ENCODE measurements around the gene IKBKE.
"Not testable (repeated sequence)": the region's sequence is repeated elsewhere in the genome, so short reads cannot be mapped to it uniquely, and the experiment has no call there.

Gene IKBKE

DNA sequence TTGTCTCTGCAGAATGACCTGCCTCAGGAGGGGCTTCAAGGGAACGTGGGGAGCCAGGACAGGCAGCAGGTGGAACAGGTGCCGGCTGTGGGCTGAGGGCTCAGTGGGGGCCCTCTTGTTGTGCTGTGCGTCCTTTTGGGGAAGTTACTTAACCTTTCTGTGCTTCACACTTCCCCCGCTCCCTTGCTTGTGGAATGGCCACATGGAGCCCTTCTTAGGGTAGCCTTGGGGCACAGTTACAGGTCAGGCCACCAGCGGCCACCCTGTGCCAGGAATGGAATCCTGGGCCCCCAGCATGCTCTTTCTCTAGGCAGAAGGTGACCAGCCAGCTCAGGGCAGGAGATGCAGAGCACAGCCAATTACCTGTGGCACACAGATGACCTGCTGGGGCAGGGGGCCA is 2.6 kb downstream of the IKBKE start:
- no peak for DNase-seq (ENCODE audit: low read depth in 2 of 2)

DNA sequence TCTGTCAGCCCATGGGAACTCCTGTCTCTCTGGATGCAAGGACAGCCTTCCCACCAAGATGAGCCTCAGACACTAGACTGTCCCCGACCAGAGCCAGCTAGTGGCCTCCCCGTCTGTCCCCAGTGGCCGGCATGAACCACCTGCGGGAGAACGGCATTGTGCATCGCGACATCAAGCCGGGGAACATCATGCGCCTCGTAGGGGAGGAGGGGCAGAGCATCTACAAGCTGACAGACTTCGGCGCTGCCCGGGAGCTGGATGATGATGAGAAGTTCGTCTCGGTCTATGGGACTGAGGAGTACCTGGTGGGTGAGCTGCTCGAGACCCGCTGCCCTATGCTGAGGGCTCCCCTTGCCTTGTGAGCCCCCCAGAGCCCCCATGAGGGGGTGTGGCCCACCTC is 5.8 kb downstream of the IKBKE start:
- DNase-seq (ENCODE audit: low read depth in 2 of 2): no peak

DNA sequence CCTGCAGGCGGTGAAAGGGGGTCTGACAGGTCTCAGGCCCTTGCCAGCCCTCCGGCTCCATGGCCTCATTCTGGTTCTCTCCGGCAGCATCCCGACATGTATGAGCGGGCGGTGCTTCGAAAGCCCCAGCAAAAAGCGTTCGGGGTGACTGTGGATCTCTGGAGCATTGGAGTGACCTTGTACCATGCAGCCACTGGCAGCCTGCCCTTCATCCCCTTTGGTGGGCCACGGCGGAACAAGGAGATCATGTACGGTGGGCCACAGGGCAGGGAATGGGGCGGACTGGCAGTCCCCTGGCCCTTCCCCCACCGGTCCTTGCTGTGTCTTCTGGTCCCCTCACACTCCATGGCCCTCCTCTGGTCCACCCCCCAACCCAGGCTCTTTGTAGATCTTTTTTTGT is 6.3 kb downstream of the IKBKE start:
- DNase-seq (ENCODE audit: low read depth in 2 of 2): no peak

DNA sequence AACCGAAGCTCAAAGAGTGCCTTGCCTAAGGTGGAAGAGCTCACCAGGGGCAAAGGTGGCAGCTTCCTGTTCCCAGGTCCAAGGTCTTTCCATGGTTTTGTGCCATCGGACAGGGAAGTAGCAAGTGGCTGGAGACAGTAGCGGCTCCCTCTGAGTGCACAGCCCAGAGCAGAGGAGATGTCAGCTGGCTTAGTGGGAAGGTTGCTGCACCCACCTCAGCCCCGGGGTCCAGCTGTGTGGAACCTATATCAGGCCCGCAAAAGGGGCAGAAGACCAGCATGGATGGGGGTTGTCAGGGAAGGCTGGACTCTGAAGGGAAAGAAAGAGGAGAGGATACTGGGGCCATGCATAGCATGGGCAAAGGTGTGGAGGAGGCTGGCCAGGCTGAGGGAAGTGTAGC is 6.8 kb downstream of the IKBKE start:
- DNase-seq (ENCODE audit: low read depth in 2 of 2): no peak

DNA sequence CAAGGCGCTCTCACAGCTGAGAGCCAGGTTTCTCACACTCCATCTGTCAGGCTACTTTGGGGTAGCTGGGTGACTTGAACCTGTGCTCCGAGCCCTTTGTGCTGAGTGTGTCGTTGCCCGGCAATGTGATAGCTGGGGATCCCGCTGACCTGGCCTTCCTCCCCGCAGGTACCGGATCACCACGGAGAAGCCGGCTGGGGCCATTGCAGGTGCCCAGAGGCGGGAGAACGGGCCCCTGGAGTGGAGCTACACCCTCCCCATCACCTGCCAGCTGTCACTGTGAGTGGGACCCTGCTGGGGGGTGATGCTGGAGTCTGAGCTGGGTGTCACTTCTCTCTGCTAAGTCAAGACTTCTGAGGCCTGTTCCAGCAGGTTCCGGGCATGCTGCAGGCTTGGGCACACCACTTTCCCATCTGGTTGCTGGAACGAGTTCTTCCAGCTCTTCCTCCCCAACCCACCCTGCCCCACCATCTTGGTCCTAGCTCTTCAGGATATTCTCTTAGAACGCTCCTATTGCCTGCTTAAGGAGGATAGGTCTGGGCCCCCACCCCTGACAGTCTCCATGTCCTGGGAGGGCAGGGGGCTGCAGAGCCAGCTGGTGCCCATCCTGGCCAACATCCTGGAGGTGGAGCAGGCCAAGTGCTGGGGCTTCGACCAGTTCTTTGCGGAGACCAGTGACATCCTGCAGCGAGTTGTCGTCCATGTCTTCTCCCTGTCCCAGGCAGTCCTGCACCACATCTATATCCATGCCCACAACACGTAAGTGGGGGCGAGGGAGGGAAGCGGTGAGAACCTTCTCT is 7.5 kb downstream of the IKBKE start:
- DNase-seq (ENCODE audit: low read depth in 2 of 2): no peak

DNA sequence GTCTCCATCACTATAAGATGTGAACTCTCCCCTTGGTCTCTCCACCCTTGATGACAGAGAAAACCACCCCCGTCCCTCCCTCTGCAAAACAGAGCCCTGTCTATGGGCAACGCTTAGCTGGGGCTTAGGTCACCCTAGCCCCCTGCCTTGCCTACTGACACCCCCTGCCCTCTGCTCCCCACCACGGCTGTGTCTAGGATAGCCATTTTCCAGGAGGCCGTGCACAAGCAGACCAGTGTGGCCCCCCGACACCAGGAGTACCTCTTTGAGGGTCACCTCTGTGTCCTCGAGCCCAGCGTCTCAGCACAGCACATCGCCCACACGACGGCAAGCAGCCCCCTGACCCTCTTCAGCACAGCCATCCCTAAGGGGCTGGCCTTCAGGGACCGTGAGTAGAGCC is 8.5 kb downstream of the IKBKE start:
- no peak for DNase-seq (ENCODE audit: low read depth in 2 of 2)

DNA sequence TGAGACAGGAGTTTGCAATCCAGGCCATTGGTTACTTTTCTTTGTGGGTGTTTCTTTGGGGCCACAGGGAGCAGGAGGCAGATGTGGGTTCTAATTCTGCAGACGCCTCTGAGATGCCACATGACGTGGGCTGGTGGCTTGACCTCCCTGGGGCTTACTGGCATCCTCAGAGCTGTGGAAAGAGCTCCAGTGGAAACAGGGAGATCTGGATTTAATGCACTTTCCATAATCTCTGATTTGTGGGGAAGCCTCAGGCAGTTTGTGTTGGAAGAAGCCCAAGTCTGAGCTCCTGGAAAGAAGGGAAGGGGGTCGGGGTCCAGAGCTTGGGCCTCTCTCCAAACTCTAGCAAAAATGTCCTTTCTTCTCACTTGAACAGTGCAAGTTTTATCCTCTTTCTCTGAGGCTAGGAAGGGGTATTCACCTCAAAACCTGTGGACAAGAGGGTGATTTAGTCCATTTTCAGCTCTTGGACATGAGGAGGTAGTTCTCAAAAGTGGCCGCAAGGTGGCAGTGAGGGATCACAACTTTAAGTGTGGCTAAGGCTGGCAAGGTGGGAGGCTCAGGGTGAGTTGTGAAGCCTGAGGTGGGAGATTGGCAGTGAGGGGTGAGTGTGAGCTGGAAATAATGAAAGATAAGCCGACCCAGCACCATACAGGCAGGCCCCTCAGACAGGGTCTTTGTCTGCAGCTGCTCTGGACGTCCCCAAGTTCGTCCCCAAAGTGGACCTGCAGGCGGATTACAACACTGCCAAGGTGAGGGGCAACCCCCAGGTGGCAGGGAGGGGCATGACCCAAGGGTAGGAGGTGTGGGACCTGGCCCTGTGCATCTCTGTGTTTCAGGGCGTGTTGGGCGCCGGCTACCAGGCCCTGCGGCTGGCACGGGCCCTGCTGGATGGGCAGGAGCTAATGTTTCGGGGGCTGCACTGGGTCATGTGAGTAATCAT is 9.2 kb downstream of the IKBKE start:
- DNase-seq (ENCODE audit: low read depth in 2 of 2): peak in 1 of 2 experiments; percentile 67

DNA sequence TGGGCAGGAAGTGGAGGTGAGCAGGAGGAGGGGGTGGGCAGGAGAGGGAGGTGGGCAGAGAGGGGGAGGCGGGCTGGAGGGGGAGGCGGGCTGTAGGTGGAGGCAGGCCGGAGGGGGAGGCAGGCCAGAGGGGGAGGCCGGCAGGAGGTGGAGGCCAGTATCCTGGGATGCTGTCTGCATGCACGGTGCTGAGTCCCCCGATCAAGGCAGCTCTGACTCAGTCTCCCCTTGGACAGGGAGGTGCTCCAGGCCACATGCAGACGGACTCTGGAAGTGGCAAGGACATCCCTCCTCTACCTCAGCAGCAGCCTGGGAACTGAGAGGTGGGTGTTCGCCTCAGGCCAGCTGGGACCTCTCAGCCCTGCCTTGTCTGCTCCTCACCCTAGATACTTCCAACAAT is 9.9 kb downstream of the IKBKE start:
- no peak for DNase-seq (ENCODE audit: low read depth in 2 of 2)

DNA sequence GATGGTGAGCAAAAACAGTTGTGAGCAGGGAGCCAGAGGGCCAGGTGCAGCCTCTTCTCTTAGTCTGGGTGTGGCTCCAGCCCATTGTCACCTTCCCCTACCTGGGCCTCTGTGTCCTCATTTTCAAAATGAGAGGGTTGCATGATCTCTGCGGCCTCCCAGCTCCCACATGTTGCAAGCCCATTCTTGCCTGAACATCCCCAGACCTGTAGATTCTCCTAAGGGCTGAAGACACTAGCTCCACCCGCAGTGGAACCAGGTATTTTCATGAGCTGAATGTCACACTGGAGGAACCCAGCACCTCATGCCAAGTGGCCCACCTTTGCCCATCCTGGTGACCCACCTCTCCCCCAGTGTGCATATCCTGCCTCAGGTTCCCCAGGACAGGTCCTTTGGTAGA is 12.3 kb downstream of the IKBKE start:
- no peak for DNase-seq (ENCODE audit: low read depth in 2 of 2)

DNA sequence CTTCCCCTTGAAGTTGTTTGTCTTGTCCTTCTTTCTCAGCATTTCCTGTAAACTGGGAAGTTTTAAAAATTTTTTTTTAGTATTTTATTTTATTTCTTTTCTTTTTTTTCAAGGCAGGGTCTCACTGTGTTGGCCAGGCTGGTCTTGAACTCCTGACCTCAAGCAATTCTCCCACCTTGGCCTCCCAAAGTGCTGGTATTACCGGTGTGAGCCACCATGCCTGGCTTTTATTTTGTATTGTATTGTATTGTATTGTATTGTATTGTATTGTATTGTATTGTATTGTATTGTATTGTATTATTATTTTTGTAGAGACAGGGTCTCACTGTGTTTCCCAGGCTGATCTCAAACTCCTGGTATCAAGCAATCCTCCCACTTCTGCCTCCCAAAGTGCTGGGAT is 13.6 kb downstream of the IKBKE start:
- DNase-seq (ENCODE audit: low read depth in 2 of 2): not testable (repeated sequence)

DNA sequence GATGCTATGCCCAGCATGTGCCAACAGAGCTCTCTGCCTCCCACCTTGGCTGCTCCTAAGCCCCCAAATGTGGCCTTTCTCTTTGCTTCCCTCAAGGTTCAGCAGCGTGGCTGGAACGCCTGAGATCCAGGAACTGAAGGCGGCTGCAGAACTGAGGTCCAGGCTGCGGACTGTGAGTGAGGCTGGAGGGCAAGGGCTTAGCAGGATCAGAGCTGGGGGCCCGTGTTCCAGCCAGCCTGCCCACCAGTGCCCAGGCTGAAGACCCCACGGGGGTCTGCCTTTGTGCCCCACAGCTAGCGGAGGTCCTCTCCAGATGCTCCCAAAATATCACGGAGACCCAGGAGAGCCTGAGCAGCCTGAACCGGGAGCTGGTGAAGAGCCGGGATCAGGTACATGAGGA is 14.6 kb downstream of the IKBKE start:
- DNase-seq (ENCODE audit: low read depth in 2 of 2): no peak

DNA sequence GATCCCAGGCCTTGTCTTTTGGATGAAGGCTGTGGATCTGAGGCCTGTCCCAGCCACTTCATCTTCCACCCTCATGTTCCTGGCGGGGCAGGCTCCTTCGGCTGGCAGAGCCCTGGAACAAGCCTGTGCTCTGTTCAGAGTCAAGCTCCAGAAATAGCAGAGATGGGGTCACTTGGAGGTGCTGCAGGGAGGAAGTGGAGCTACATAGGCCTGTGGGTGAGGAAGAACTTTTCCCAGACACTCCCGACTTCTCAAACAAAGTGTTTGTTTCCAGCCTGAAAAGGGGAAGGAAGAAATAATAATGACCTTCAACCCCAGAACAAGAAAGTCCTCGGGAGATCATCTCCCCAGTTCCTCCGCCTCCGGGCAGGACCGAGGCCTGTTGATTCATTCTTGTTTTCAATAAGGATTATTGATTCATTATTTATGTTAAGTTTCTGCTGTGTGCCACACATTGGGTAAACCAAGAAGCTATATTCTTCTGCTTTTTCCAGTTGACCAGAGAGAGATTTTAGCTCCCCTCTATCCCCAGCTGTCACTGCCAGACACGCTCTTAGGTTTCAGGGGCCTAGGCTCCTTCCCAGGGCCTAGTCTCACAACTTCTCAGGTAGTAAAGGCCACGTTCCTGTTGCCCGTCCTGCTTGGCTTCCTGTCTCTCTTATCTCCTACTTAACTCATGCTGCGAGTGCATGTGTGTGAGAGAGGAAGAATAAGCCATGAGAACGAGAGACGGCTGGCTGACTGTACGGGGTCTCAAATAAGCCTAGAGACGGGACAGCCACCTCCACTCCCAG is 16.9 kb downstream of the IKBKE start:
- DNase-seq (ENCODE audit: low read depth in 2 of 2): no peak

DNA sequence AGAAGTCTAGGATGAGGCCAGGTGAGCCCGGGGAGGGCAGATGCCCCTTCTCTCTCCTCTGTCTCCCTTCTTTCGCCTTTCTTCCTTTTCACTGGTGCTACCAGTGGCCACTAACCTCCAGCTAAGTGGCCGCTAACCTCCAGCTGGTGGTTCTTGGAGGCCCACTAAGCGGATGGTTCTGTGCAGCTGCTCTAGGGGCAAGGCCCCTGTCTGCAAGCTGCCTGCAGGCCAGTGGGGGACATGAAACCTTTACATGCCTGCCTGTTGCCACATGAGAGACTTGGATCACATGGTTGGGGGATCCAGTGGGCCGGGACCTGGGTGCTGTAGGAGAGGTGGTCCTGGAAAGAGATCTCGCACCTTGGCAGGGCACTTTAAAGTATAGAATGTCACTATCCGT is 17.7 kb downstream of the IKBKE start:
- DNase-seq (ENCODE audit: low read depth in 2 of 2): no peak

DNA sequence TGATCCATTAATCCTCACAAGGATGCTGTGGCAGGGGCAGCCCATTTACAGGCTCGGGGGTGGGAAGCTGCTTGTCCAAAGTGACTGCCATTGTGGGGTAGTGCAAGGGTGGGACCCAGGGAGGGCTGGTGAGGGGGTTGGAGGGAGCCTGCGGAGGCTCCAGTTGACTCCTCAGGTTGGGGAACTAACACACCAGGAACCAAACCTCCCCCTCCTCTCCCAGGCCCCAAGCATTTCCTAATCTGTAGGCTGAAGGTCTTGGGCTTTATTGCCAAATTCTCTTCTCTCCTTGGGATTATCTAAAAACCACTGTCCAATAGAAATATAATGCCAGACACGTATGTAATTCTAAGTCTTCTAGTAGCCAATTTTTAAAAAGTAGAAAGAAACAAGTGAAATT is 18.2 kb downstream of the IKBKE start:
- no peak for DNase-seq (ENCODE audit: low read depth in 2 of 2)

DNA sequence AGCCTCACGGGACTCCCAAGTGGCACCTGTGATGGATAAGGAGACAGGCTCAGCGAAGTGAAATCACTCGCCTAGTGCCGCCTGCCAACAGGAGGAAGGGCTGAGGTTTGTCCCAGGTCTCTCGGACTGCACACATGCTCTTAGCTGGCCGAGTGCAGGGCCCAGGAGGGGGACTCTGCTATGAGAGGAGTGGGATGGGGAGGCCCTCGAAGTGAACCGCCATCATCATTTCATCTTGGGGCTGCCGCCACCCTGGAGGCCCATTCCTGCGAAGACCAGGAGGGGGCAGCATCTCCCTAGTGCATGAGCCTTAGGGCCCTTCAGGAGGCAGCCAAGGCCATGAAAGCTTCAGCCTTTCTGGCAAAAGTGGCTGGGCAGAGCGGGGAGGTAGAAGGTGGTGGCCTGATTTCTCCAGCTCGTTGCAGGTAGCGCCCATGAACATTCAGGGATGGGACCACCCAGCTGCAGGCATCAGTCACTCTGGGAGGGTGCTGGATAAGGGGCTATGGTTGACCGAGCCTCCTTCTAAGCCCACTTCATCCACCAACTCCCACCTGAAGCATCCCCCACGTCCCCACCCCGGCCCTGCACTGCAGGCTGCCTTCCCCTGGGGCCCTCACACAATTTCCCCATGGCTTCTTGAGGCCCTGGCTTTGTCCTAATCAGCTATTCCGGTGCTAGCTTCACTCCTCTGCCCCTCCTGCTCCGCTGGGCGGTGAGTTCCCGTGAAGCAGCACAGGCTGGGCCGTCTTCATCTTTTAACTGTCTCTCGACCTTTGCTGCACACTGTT is 19.9 kb downstream of the IKBKE start:
- peak; percentile 53 to 77 for DNase-seq (ENCODE audit: low read depth in 2 of 2)

DNA sequence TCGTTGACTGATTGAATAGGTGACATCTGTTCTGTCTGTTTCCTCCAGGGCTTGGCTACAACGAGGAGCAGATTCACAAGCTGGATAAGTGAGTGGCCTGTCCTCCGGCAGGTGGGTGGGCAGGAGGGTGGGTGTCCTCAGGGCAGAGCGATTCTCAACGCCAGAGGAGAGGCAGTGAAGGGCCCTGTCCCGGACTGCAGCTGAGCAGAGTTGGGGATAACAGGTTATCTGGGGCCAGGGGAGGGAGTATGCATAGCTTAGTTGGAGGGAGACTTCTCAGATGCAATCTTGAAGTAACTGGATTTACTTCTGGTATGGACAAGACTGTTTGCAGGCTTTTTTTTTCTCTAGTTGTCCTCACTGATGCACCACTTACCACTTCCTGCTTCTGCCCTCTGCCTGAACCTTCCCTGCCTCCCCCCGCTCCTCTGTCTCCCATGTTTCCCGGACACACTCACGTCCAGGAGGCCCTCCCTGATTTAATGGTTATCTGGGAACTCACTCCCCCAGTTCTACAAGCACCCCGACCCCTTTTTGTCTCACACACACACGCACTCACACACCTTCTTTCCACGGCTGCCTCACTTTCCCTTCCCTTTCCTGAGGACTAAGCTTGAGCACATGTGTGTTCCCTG is 20.6 kb downstream of the IKBKE start:
- DNase-seq (ENCODE audit: low read depth in 2 of 2): no peak

DNA sequence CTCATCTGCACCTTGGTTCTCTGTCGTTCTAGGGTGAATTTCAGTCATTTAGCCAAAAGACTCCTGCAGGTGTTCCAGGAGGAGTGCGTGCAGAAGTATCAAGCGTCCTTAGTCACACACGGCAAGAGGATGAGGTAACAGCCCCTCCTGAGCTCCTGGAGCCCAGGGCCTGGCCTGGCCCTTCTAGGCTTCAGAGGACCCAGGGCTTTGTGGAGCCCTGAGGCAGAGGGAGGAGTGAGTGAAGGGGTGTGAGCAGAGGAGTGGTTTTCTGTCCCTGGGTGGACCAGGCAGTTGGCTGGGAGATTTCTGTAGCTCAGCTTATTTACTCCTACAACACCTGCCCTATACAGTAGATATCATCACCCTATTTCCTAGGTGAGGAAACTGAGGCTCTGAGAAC is 21.3 kb downstream of the IKBKE start:
- DNase-seq (ENCODE audit: low read depth in 2 of 2): no peak

DNA sequence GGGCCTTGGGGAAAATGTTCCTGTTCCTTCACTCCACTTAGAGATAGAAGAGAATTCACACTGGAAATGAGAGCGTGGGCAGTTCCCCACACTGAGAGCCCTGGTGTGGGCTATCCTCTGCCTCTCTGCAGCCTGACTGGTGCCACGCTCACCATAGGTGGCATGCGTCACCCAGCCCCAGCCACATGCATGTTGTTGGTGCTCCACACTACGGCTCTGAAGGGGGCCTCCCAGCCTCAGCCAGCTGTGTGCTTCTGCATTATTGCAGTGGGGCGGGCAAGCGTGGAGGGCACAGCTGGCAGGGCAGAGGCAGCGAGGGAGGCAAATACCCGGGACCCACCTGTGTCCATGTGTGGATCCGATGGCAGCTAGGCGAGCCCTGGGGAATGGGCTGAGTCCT is 22.3 kb downstream of the IKBKE start:
- no peak for DNase-seq (ENCODE audit: low read depth in 2 of 2)

DNA sequence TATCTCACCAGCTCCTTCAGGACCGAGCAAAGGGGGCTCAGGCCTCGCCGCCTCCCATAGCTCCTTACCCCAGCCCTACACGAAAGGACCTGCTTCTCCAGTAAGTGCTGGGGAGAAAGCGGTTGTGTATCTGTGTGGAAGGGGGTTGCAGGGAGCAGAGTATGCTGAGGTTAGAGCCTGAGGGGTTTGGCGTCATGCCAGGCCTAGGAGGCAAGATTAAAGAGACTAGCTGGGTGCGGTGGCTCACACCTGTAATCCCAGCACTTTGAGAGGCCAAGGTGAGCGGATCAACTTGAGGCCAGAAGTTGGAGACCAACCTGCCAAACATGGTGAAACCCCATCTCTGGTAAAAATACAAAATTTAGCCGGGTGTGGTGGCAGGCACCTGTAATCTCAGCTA is 23.0 kb downstream of the IKBKE start:
- DNase-seq (ENCODE audit: low read depth in 2 of 2): no peak

DNA sequence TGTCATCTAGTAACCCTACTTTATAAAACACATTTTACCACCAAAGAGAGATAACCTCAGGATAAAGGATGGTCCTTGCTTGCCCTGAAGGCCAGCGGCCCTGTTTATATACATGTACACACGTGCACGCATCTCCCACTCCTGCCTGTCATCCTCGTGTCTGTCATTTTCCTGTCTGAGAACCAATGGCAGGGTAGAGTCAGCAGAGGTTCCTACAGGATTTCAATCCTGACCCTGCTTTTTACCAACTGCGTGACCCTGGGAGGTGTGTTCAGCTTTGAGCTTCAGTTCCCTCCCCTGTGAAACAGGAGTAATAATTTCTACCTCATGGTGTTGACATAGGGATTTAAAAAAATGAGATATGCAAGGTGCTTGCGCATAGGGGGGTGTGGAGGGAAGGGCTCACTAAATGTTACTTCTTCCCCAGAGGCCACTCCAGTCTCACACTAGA is 24.8 kb downstream of the IKBKE start:
- no peak for DNase-seq (ENCODE audit: low read depth in 2 of 2)

Measured in stimulated activated CD4-positive, alpha-beta T cell treated with anti-CD3 and anti-CD28 coated beads, Interleukin-12 subunit alpha, Interleukin-12 subunit beta, amount 100 ng/mL, for 24 hours (primary cell).